ENCODE measurements around the gene PAX7. TPM values are rescaled to one million over a fixed set of nuclear protein-coding genes. Genes with fewer than 3 reads are reported as not detected.

The PAX7 gene
- total RNA-seq, 1 experiment from 2014 or later = not detected

DNA sequence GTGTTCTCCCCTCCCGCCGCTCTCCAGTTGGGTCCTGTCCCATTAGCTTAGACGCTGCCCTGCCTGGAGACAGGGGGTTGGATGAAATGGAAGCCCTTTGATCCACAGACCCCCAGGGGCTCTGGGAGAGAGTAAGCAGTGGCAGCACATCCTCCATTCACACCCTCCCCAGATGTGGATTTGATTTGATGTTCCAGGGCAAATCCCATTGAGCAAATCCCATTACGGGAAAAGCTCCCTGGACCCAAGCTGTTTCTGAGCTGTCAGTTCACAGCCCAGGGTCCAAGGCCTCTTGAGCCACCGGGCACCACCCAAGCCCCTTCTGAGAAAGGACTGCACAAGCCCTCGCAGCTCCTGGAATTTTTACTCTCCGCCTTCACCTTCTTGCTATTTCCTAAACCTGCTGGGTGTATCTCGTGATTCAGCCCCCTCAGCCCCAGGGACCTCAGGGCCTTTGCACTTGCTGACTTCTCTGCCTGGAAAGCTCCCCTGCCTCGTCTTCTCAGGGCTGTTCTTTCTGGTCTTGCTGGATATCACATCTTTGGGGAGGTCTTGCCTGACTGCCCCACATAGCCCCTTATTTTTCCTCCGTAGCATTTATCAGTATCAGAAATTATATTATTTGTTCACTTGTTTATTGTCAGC lies 101.1 kb downstream of the PAX7 start:
- H3K4me1 Mint-ChIP-seq (ENCODE audit: insufficient read depth, unreplicated experiment) = no peaks in the 10 kb centered on the region
- no peak overlapping the region for H3K4me3 Mint-ChIP-seq (ENCODE audit: unreplicated experiment)
- intact Hi-C loops (cut with micrococcal nuclease) = no loop called here
- ChIA-PET CTCF (interaction anchor here (0.5 to 1.1 kb wide), 2 partner anchors 144 to 147 kb away, joined by 3 read pairs; no protein-coding TSS in a partner anchor), POLR2A (no interaction called here)
- peaks cover 53% of the 10 kb centered on the region for H3K27me3 Mint-ChIP-seq (ENCODE audit: insufficient read depth, unreplicated experiment)
- no peak overlapping the region for H3K27ac Mint-ChIP-seq (ENCODE audit: low read depth, unreplicated experiment)
- no peaks in the 10 kb centered on the region for H3K36me3 Mint-ChIP-seq (ENCODE audit: insufficient read depth, unreplicated experiment)
- no TSS peak for BruUV-seq (replicated peaks)
- no peak for DNase-seq (ENCODE audit: unreplicated experiment)
- TF ChIP-seq, protein P1, sequence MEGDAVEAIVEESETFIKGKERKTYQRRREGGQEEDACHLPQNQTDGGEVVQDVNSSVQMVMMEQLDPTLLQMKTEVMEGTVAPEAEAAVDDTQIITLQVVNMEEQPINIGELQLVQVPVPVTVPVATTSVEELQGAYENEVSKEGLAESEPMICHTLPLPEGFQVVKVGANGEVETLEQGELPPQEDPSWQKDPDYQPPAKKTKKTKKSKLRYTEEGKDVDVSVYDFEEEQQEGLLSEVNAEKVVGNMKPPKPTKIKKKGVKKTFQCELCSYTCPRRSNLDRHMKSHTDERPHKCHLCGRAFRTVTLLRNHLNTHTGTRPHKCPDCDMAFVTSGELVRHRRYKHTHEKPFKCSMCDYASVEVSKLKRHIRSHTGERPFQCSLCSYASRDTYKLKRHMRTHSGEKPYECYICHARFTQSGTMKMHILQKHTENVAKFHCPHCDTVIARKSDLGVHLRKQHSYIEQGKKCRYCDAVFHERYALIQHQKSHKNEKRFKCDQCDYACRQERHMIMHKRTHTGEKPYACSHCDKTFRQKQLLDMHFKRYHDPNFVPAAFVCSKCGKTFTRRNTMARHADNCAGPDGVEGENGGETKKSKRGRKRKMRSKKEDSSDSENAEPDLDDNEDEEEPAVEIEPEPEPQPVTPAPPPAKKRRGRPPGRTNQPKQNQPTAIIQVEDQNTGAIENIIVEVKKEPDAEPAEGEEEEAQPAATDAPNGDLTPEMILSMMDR (IDR thresholded peaks at IDR 0.05; ENCODE audit: unreplicated experiment) = no peak
- no peaks in the 10 kb centered on the region for H3K9me3 Mint-ChIP-seq (ENCODE audit: unreplicated experiment)

DNA sequence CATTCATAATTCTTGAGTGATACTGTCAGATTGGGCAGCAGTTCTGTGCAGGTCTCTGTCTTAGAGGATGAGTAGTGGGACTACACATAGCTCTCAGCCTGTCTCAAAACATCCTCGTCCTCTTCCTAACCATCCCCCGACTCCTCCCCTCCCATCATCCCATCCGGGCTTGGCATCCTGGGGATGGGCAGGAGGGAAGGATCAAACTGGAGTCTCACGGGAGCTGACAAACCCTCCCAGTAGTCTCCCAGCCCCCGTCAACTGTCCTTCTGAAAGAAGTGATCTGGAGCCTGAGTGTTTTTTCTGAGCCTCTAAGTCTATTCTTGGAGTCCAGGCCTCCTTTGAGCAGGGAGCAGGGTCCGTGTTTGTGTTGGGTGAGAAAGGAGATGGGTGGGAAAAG lies 102.0 kb downstream of the PAX7 start:
- Mint-ChIP-seq H3K27me3 (ENCODE audit: insufficient read depth, unreplicated experiment) (peaks cover 43% of the 10 kb centered on the region), H3K9me3 (ENCODE audit: unreplicated experiment) (no peaks in the 10 kb centered on the region), H3K27ac (ENCODE audit: low read depth, unreplicated experiment) (no peak overlapping the region), H3K4me3 (ENCODE audit: unreplicated experiment) (no peak overlapping the region), H3K4me1 (ENCODE audit: insufficient read depth, unreplicated experiment) (no peaks in the 10 kb centered on the region), H3K36me3 (ENCODE audit: insufficient read depth, unreplicated experiment) (no peaks in the 10 kb centered on the region)
- intact Hi-C loops (cut with micrococcal nuclease) = no loop called here
- ChIA-PET POLR2A (no interaction called here), CTCF (interaction anchor here (0.6 to 1.1 kb wide), 3 partner anchors 9 to 148 kb away, joined by 3 to 5 read pairs (median 3); no protein-coding TSS in a partner anchor)
- no TSS peak for BruUV-seq (replicated peaks)
- TF ChIP-seq, protein P1 (IDR thresholded peaks at IDR 0.05; ENCODE audit: unreplicated experiment) = no peak
- DNase-seq (ENCODE audit: unreplicated experiment) = no peak

DNA sequence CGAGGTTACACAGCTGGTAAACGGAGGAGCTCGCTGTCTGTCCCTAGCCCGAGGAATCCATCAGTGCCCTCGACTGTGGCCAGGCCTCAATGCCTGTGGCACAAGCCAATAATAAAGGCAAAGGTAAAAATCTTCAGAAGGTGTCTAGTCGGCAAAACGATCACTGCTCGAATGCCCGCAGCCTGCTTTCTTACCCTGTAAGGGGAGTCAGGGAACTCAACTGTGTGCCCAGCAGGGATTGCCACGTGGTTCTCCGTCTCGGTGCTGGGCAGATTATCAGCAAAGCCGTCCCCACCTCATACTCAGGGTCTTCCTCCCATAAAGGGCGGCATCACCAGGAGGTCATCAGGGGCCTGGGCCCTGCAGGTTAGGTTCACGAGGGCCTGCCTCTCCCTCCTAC lies 103.4 kb downstream of the PAX7 start:
- H3K4me3 Mint-ChIP-seq (ENCODE audit: unreplicated experiment) = no peak overlapping the region
- no TSS peak for BruUV-seq (replicated peaks)
- H3K36me3 Mint-ChIP-seq (ENCODE audit: insufficient read depth, unreplicated experiment) = no peaks in the 10 kb centered on the region
- TF ChIP-seq, protein P1 (IDR thresholded peaks at IDR 0.05; ENCODE audit: unreplicated experiment) = no peak
- DNase-seq (ENCODE audit: unreplicated experiment) = no peak
- no peaks in the 10 kb centered on the region for H3K9me3 Mint-ChIP-seq (ENCODE audit: unreplicated experiment)
- ChIA-PET CTCF (interaction anchor here (0.6 to 1.1 kb wide), 2 partner anchors 11 to 1535 kb away, joined by 3 read pairs; no protein-coding TSS in a partner anchor), POLR2A (no interaction called here)
- H3K4me1 Mint-ChIP-seq (ENCODE audit: insufficient read depth, unreplicated experiment) = no peaks in the 10 kb centered on the region
- no peak overlapping the region for H3K27ac Mint-ChIP-seq (ENCODE audit: low read depth, unreplicated experiment)
- intact Hi-C loops (cut with micrococcal nuclease) = no loop called here
- peaks cover 32% of the 10 kb centered on the region for H3K27me3 Mint-ChIP-seq (ENCODE audit: insufficient read depth, unreplicated experiment)

DNA sequence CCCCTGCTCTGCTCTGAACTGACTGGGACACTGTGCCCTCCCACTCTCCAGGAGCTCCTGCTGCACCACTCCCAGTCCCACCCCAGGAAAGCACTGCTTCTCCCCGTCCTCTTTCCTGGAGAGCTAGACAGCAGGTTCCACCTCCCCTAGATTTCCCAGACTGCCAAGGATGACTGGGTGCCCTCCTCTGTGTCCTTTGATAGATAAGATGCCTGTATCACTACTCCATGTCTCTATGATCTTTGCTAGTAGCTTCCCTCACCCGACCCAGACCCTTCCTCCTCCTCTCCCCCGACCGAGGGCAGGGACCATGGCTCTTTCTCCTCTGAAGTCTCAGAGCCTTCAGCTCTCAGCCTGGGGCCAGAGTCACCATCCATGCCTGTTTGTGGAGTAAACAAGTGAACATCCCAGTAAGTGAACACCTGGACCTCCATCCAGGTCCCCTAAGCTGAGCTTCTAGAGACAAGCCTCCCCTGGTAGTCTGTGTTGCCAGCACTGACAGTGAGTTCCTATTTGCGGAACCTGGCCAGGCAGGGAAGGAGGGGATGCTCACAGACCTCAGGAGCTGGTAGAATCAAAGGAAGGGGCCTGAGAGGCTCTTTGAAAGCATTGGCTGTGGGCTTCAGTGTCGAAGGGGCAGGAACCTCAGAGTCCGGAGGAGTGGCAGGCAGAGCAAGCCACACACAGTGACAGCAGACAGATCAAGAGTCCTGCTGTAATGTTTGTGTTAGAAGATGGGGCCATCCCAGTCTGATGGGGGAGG lies 104.0 kb downstream of the PAX7 start:
- no peak overlapping the region for H3K27ac Mint-ChIP-seq (ENCODE audit: low read depth, unreplicated experiment)
- H3K27me3 Mint-ChIP-seq (ENCODE audit: insufficient read depth, unreplicated experiment) = peaks cover 32% of the 10 kb centered on the region
- no peak overlapping the region for H3K4me3 Mint-ChIP-seq (ENCODE audit: unreplicated experiment)
- intact Hi-C loops (cut with micrococcal nuclease) = no loop called here
- no TSS peak for BruUV-seq (replicated peaks)
- H3K9me3 Mint-ChIP-seq (ENCODE audit: unreplicated experiment) = no peaks in the 10 kb centered on the region
- H3K4me1 Mint-ChIP-seq (ENCODE audit: insufficient read depth, unreplicated experiment) = no peaks in the 10 kb centered on the region
- DNase-seq (ENCODE audit: unreplicated experiment) = no peak
- TF ChIP-seq, protein P1 (IDR thresholded peaks at IDR 0.05; ENCODE audit: unreplicated experiment) = no peak
- CTCF ChIA-PET = interaction anchor here (0.6 to 1.1 kb wide), 2 partner anchors 12 to 1535 kb away, joined by 3 read pairs; no protein-coding TSS in a partner anchor
- POLR2A ChIA-PET = no interaction called here
- H3K36me3 Mint-ChIP-seq (ENCODE audit: insufficient read depth, unreplicated experiment) = no peaks in the 10 kb centered on the region

All from MCF 10A (cell line).